ENCODE results near the gene SVOPL. TPM values are rescaled to one million over a fixed set of nuclear protein-coding genes. Genes with fewer than 3 reads are reported as not detected.

SVOPL gene
- total RNA-seq, 1 experiment from 2014 or later: not detected

DNA sequence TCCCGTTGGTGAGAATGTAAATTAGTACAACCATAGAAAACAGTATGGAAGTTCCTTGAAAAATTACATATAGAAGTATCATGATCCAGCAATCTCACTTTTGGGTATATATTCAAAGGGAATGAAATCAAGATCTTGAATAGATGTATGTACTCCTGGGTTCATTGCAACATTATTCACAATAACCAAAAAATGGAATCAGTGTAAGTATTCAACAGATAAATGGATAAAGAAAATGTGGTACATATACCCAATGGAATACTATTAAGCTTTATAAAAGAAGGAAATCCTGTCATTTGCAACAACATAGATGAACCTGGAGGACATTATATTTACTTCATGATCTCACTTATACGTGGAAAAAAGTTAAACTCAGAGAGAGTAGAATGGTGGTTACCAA is 154.3 kb downstream of the SVOPL start:
- Histone ChIP-seq H3K36me3 (peaks cover 63% of the 10 kb centered on the region), H3K4me3 (no peak overlapping the region), H3K27ac (no peak overlapping the region), H3K4me1 (replicated peaks) (no peaks in the 10 kb centered on the region), H3K27me3 (replicated peaks) (no peaks in the 10 kb centered on the region), H3K9me3 (replicated peaks) (no peaks in the 10 kb centered on the region)
- no peak for DNase-seq (ENCODE audit: low read depth in 1 of 2, low spot score in 2 of 2)

DNA sequence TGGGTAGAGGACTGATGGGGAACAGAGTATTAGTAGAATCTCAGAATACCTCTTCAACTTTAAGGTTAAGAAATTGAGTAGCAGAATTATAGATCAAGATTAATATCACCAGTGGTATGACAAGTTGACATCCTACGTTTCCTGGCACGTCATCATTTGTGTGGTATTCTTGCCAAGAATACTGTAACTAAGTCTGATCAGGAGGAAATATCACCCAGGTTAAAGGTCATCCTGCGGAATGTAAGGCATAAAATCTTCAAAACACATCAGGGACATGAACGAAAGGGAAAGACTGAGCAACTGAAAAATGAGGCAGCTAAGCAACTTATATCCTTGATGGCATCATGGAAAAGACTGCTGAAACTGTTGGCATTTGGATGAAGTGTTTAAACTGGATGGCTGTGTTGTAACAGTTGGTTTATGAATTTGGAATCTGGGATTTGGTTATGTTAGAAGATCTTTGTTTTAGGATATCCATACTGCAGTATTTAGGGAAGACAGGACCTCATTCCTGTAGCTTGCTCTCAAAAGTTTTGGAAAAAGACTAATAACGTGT is 155.0 kb downstream of the SVOPL start:
- Histone ChIP-seq H3K27ac (no peak overlapping the region), H3K27me3 (replicated peaks) (no peaks in the 10 kb centered on the region), H3K9me3 (replicated peaks) (no peaks in the 10 kb centered on the region), H3K4me1 (replicated peaks) (no peaks in the 10 kb centered on the region), H3K4me3 (no peak overlapping the region), H3K36me3 (peaks cover 61% of the 10 kb centered on the region)
- no peak for DNase-seq (ENCODE audit: low read depth in 1 of 2, low spot score in 2 of 2)

DNA sequence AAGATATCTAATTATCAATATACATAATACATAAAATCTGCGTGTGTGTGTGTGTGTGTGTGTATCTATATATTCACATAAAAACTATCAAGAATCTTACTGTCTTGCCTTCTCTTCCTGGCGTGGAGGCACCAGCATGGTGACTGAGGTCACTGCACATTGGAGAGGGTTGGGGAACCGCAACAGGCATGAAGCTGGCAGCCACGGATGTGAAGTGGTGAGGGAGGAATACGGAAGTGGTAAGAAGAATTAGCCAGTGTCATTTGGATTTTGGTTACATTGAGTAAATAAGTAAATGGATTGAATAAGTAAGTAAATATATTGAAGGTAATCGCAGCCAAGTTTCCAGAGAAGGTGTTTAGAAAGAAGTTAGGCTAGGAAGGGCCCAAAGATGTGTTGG is 156.0 kb downstream of the SVOPL start:
- H3K4me3 ChIP-seq: no peak overlapping the region
- no peaks in the 10 kb centered on the region for H3K4me1 ChIP-seq (replicated peaks)
- no peak overlapping the region for H3K27ac ChIP-seq
- DNase-seq (ENCODE audit: low read depth in 1 of 2, low spot score in 2 of 2): no peak
- H3K9me3 ChIP-seq (replicated peaks): no peaks in the 10 kb centered on the region
- H3K36me3 ChIP-seq: peaks cover 60% of the 10 kb centered on the region
- no peaks in the 10 kb centered on the region for H3K27me3 ChIP-seq (replicated peaks)

Other genes starting within 250 kb of the SVOPL start
- 17.0 and 20.3 TPM in 2 replicates for gene TRIM24, start 241.1 kb downstream of the SVOPL start, total RNA-seq (2014; rRNA removed; shearing (Covaris generic))
- not detected in 2 replicates for gene TMEM213, start 96.6 kb upstream of the SVOPL start, total RNA-seq (2014; rRNA removed; shearing (Covaris generic))
- gene ATP6V0A4, start 96.8 kb upstream of the SVOPL start, total RNA-seq (2014; rRNA removed; shearing (Covaris generic)): 0.21 TPM in 1 of 2 replicates, not detected in the other

All from SJSA1 (cell line).